Measurements from ENCODE around the gene ARRB1. TPM values are rescaled to one million over a fixed set of nuclear protein-coding genes. Genes with fewer than 3 reads are reported as not detected.

The ARRB1 gene
- total RNA-seq, 4 donors from 2014 or later: 34.7 to 75.0 (median 58.1) TPM

DNA sequence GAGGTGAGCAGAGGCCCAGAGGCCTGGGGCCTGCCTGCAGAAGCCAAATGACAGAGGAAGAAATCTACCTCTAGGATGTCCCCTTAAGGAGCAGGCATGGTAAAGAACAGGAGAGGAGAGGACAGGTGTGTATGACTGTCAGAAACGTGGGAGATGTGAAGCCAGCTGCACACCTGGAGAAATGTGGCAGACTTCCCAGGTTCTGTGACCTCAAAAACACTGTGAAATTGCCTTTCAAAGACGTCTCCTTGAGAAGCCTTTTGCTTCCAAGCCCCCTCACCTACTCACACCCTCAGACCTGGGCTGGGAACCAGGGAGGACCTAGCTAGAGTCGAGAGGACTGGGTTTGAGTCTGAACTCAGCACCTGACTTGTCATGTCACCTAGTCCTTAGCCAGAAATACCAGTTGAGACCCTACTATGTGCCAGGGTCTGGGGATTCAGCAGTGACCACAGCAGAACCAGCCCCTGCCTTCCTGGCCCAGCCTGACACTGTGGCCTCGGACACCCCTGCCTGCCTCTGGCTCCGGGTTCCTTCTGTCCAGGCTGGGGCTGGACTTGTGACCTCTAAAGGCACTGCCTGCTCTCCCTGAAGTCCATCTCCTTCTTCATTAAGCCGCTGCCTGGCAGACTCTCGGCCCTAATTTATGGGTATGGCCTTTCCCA lies 105.3 kb downstream of the ARRB1 start:
- TF ChIP-seq, protein P1, sequence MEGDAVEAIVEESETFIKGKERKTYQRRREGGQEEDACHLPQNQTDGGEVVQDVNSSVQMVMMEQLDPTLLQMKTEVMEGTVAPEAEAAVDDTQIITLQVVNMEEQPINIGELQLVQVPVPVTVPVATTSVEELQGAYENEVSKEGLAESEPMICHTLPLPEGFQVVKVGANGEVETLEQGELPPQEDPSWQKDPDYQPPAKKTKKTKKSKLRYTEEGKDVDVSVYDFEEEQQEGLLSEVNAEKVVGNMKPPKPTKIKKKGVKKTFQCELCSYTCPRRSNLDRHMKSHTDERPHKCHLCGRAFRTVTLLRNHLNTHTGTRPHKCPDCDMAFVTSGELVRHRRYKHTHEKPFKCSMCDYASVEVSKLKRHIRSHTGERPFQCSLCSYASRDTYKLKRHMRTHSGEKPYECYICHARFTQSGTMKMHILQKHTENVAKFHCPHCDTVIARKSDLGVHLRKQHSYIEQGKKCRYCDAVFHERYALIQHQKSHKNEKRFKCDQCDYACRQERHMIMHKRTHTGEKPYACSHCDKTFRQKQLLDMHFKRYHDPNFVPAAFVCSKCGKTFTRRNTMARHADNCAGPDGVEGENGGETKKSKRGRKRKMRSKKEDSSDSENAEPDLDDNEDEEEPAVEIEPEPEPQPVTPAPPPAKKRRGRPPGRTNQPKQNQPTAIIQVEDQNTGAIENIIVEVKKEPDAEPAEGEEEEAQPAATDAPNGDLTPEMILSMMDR (IDR thresholded peaks at IDR 0.05): no peak
- DNase-seq (ENCODE audit: low spot score) (no peak), ATAC-seq (ENCODE audit: low FRiP score) (no peak)

DNA sequence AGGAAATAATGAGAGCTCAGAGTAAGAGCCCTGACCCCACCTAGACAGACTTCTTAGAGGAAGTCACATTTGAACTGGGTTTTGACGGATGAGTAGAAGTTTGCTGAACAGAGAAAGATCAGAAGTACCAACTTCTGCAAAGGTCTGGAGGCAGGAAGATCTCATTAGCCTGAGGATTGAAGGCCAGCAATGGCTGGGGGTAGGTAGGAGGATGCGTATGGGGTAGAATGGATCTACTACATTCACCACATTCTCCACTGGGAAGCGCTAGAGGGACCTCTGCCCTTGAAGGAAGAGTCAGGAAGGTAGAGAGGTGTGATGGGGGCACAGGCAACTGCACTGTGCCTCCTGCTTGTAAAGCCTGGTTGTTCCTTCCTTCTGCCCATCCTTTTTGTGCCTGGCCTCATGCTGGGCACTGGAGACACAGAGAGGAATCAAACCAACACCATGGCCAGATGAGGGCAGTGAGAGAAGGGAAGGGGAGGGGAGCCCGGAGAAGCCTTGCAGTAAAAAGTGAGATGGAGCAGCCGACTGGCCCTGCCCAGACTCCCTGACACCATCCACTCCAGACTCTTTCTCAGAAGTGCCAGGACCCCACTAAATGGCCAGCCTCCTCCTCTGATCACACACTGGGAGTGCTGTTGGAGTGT lies 106.0 kb downstream of the ARRB1 start:
- TF ChIP-seq, protein P1 (IDR thresholded peaks at IDR 0.05): no peak
- ATAC-seq (ENCODE audit: low FRiP score) (no peak), DNase-seq (ENCODE audit: low spot score) (no peak)

DNA sequence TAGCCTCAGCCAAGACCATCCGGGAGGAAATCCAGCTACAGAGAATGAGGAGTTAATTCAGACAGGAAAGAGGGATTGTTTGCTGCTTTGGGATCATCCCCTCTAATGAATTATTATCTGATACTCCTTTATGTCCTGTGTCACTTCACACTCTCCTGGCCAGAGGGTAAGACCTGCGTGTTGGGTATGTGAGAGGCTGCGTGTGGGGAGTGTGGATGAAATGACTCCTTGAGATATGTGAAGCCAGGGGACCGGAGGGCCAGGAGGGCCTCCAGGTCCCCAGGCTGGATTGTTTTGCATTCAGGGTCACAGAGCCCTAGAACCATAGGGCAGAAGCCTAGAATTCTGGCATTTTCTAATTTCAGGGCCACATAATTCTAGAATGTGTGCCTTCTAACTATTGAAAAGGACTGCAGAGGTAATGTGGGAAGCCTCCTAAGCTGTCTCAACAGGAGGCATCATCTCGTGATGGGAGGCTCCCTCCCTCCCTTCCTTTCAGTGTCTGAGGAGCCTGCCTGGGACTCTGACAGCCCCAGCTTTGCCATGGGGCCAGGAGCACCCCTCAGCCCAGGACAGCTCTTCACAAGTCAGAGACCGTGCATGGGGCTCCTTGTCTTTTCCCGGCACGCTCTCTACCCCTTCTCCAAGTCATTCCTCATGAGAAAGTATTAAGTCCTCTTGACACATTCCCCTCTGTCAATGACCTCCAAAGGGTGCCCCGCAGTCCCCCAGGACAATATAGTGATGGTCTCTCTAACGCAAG lies 107.2 kb downstream of the ARRB1 start:
- TF ChIP-seq, protein P1 (IDR thresholded peaks at IDR 0.05): no peak
- DNase-seq (ENCODE audit: low spot score): no peak
- ATAC-seq (ENCODE audit: low FRiP score): no peak

DNA sequence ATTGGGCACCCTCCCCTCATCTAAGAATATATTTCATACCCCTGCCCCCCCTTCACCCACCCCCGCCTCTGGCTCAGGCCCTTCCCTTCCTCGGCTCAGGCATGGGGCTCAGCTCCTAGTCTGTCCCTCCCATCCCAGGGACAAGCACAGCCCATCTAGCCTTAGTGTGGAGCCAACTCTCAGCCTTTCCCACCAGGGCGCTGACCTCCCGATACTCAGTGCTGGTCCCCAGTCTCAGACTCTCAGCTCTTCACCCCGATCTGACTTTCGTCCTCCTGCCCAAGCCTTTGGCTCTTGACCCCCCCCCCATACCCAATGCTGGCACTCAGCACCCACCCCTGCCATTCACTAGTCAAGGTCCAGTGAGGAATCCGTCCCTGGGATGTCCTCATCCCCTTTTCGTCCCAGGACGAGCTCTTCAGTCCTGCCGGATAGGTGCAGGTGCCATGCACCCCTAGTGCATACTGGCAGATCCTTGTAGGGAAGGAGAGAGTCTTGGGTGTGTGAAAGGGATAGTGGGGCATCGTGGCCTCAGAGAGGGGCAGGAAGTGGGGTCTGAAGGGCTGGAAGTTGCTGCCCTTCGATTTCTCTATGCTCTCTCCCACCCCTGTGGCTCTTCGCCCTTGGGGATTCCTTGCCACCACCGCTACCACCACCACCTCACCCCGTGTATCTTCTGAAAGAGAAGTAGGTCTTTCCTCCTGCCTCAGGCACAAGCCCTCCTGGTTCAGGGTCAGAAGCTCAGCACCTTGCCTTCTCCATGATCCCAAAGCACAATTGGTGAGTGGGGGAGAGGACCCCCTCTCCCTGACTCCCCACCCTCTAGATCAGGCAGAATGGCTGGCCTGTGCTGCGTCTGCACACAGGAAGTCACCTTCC lies 108.5 kb downstream of the ARRB1 start:
- no peak for ATAC-seq (ENCODE audit: low FRiP score)
- TF ChIP-seq, protein P1 (IDR thresholded peaks at IDR 0.05): no peak
- DNase-seq (ENCODE audit: low spot score): no peak

DNA sequence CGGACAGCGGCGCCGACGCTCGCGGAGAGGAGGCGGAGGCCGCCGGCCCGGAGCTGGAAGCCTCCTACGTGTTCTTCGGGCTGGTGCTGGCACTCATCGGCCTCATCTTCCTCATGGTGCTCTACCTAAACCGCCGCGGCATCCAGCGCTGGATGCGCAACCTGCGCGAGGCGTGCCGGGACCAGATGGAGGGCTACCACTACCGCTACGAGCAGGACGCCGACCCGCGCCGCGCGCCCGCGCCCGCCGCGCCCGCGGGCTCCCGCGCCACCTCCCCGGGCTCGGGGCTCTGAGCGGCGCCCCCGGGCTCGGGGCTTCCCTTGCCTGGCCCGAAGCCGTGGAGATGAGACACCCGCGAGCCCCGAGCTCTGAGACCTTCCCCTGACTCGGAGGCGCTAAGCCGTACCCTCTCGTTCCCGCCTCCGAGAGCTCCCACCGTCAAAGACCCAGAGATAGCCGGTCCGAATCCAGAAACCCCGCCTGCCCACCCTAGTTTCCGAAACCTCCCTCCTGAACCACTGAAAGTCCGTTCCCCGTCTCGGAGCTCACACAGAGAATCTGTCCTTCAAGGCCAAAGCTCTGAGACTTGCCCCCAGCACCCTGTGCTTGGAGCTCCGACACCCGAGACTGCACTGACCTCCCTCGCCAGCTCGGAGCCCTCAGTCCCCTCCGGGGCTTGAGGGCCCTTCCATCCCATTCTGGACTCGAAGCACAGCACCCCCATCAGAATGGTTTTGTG lies 109.4 kb downstream of the ARRB1 start:
- peak; percentile 13 for ATAC-seq (ENCODE audit: low FRiP score)
- TF ChIP-seq, protein P1 (IDR thresholded peaks at IDR 0.05): no peak
- no peak for DNase-seq (ENCODE audit: low spot score)

Measured in omental fat pad (tissue), 4 donors.